WTC11 (cell line): ENCODE measurements around the gene GGACT.

Experiments
- ESRRA ChIP-seq: sonication (generic); formaldehyde crosslinking; IDR thresholded peaks from 2 replicates; pipeline ENCODE4 v1.8.1; 2022; ENCODE audit warnings: mild to moderate bottlenecking, missing genetic modification reagents, borderline replicate concordance
- GABPB1 ChIP-seq: sonication (generic); formaldehyde crosslinking; IDR thresholded peaks from 2 replicates; pipeline ENCODE4 v1.8.1; 2023; ENCODE audit warnings: mild to moderate bottlenecking, missing genetic modification reagents
- NR2C2 ChIP-seq: sonication (generic); formaldehyde crosslinking; IDR thresholded peaks from 2 replicates; pipeline ENCODE4 v1.8.0; 2022; ENCODE audit warnings: mild to moderate bottlenecking, missing genetic modification reagents
- SP1 ChIP-seq: sonication (generic); formaldehyde crosslinking; conservative IDR thresholded peaks from 2 replicates; pipeline ENCODE4 v1.8.1; 2022; ENCODE audit warnings: missing genetic modification reagents
- TF ChIP-seq, protein P1 (sequence below): fragments of 200-600 bp; IDR thresholded peaks from 2 replicates; pipeline ENCODE4 v1.8.0; 2022; ENCODE audit warnings: antibody characterized with exemption
- TF ChIP-seq, protein P2 (sequence below): sonication (generic); formaldehyde crosslinking; IDR thresholded peaks from 2 replicates; pipeline ENCODE4 v1.8.1; 2022; ENCODE audit warnings: low read depth, mild to moderate bottlenecking, moderate library complexity, missing genetic modification reagents, borderline replicate concordance
- TF ChIP-seq, protein P3 (sequence below): sonication (generic); formaldehyde crosslinking; IDR thresholded peaks from 2 replicates; pipeline ENCODE4 v1.8.0; 2022; ENCODE audit warnings: mild to moderate bottlenecking, missing genetic modification reagents

DNA sequence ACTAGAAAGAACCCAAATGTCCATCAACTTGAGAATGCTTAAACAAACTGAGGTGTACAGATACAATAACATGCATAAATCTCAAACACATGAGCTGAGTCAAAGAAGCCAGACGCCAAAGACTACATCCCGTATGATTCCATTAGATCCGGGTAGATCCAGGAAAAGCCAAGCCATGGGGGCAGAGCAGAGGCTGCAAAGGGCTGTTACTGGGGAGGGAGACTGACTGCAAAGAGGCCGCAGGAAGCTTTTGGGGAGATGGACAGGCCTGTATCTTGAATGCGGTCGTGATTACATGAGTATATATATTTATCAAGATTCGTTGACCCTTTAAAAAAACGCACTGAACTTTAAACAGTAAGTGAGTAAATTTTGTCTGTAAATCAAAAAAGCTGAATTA is 28.7 kb downstream of the GGACT start:
- TF ChIP-seq ESRRA (CRISPR knock-in tag) (no peak), NR2C2 (no peak), GABPB1 (CRISPR knock-in tag) (no peak), SP1 (CRISPR knock-in tag) (no peak)
- TF ChIP-seq, protein P1, sequence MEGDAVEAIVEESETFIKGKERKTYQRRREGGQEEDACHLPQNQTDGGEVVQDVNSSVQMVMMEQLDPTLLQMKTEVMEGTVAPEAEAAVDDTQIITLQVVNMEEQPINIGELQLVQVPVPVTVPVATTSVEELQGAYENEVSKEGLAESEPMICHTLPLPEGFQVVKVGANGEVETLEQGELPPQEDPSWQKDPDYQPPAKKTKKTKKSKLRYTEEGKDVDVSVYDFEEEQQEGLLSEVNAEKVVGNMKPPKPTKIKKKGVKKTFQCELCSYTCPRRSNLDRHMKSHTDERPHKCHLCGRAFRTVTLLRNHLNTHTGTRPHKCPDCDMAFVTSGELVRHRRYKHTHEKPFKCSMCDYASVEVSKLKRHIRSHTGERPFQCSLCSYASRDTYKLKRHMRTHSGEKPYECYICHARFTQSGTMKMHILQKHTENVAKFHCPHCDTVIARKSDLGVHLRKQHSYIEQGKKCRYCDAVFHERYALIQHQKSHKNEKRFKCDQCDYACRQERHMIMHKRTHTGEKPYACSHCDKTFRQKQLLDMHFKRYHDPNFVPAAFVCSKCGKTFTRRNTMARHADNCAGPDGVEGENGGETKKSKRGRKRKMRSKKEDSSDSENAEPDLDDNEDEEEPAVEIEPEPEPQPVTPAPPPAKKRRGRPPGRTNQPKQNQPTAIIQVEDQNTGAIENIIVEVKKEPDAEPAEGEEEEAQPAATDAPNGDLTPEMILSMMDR: no peak
- TF ChIP-seq, protein P2, sequence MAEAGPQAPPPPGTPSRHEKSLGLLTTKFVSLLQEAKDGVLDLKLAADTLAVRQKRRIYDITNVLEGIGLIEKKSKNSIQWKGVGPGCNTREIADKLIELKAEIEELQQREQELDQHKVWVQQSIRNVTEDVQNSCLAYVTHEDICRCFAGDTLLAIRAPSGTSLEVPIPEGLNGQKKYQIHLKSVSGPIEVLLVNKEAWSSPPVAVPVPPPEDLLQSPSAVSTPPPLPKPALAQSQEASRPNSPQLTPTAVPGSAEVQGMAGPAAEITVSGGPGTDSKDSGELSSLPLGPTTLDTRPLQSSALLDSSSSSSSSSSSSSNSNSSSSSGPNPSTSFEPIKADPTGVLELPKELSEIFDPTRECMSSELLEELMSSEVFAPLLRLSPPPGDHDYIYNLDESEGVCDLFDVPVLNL (CRISPR knock-in tag): no peak
- TF ChIP-seq, protein P3, sequence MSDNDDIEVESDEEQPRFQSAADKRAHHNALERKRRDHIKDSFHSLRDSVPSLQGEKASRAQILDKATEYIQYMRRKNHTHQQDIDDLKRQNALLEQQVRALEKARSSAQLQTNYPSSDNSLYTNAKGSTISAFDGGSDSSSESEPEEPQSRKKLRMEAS (CRISPR knock-in tag): no peak
